NCI-H1417 (cell line): ENCODE data around the gene MRPL21.

Experiments used
- DNase-seq, 3 experiments: peaks; one replicate each; lab custom pipeline; 2025; lab: John Stamatoyannopoulos, UW

The MRPL21 gene

DNA sequence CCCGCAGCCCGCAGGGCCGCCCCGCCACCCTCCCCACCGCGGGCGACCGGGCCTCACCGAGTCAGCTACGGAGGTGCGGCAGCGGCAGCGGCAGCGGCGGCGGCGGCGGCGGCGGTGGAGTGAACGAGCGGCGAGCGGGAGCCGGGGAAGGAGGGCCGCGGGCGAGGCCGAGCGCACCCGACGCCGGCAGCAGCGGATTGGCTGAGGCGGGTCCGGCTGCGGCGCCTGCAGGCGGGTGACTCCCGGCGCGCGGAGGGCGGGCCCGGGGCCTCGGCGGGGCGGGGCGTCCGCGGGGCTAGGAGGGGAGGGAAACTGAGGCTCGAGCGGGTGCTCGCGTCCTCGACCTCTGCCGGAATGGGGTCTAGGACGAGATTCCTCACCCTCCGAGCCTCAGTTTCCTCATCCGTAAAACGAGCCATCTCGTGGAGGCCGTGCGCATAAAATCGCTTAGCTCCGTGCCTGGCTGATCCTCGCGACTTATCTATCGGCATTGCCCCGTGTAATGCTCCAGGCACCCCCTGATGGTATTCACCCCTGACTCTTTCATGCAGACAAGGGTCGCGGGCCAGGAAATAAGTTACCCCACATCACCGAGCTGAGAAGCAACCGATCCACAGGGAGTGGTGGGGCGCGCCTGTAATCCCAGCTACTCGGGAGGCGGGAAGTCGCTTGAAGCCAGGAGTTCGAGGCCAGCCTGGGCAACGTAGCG lies 61.8 kb downstream of the MRPL21 start, which contains the start of gene CPT1A:
CPT1A (minus strand) TSS at position 199 of the 709 bp plus-strand sequence. CDS start 26,442 bp downstream, outside the sequence.
- peak; percentile 54 to 80 (median 78) for DNase-seq
